PC-3 (cell line): Measurements from ENCODE around the gene ACKR1.

Experiments
- CTCF ChIP-seq: fragments of 300-600 bp; sonication (generic); conservative IDR thresholded peaks from 2 replicates; pipeline ENCODE4 v1.5.1; 2017; ENCODE audit warnings: antibody characterized with exemption, low read depth, mild to moderate bottlenecking, low read length
- EZH2 ChIP-seq: fragments of 300-600 bp; sonication (generic); IDR thresholded peaks from one replicate; pipeline ENCODE4 v1.6.1; 2017; ENCODE audit warnings: antibody characterized with exemption, mild to moderate bottlenecking, low read length; ENCODE audit not compliant: unreplicated experiment

DNA sequence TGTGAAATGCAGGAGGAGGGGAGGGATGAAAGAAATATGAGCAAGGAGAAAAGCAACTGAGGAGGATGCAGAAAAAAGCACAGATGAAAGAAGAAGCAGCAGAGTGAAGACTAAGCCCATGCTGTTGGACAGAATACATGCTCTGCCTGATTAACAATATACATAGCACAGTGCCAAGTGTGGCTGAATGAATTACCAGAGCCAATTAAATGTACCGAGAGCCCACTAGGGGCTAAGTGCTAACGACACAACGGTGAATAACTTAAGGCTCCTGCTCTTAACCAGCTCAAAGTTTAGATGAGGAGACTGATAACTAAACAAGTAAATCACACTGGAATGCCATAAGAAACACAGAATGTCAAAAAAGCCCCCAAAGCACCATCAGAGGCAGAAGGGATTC, 17.6 kb upstream of the ACKR1 start:
- TF ChIP-seq CTCF (no peak), EZH2 (no peak)
